ENCODE data around the gene FBN1. TPM values are rescaled to one million over a fixed set of nuclear protein-coding genes. Genes with fewer than 3 reads are reported as not detected.

Gene FBN1
- polyA plus RNA-seq, 2 of the 4 experiments (the other 2 are of a cell fraction): 6.3 to 9.4 TPM

GRCh38 chr15:48642795-48643194 lies 2.7 kb downstream of the FBN1 start:
- no peaks in the 10 kb centered on the region for H3K9me3 ChIP-seq
- TF ChIP-seq PBX3 (IDR thresholded peaks at IDR 0.05): no peak
- TF ChIP-seq CTCF (IDR thresholded peaks at IDR 0.05): no peak
- TF ChIP-seq NPAS2 (CRISPR knock-in tag; IDR thresholded peaks at IDR 0.05; ENCODE audit: borderline replicate concordance): no peak
- no peak for TF ChIP-seq HOXA7 (CRISPR knock-in tag; IDR thresholded peaks at IDR 0.05)
- no peak for TF ChIP-seq TFCP2L1 (CRISPR knock-in tag; IDR thresholded peaks at IDR 0.05)
- no peak for TF ChIP-seq SREBF2 (IDR thresholded peaks at IDR 0.05)
- no peak for TF ChIP-seq ZC3H11A (IDR thresholded peaks at IDR 0.05)
- TF ChIP-seq MYC (IDR thresholded peaks at IDR 0.05; ENCODE audit: borderline replicate concordance, low read length): no peak
- no peak for TF ChIP-seq CEBPB (IDR thresholded peaks at IDR 0.05)
- FAIRE-seq (no peak), DNase-seq (ENCODE audit: low read depth in 1 of 2, low spot score in 1 of 2) (no peak), ATAC-seq (no peak)
- no peak overlapping the region for H3K4me2 ChIP-seq
- no peak overlapping the region for H3K27ac ChIP-seq
- WGBS (ENCODE audit: missing lambda C conversion rate): 54% methylated on average over 1 of the region's 1 CpG
- POLR2A ChIA-PET: no interaction called here
- CTCF ChIA-PET: interaction anchor here (0.7 kb wide), 1 partner anchor 192 kb away, joined by 3 read pairs; no protein-coding TSS in a partner anchor
- no peak overlapping the region for H3K4me3 ChIP-seq
- H3K4me1 ChIP-seq: peaks cover 5% of the 10 kb centered on the region; the same call in 1 of the 3 replicates

DNA sequence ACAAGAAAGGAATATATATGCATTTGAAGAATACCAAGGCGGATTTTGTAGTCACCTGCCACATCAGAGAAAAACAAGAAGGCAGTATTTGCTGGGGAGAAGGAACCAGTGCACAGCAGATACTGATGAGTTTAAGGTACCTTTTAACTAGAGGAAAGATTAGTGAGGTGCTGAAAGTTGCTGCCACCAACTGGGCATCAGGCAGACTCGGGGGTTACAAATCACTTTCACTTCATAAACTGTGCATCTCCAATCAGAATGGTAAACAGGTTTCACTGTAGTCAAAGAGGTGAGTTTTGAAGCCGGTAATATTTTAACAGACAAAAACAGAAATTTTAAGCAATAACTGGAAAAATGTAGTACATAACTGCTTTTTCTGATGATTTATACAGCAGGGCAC lies 4.1 kb downstream of the FBN1 start:
- CTCF ChIA-PET: no interaction called here
- no peak overlapping the region for H3K4me3 ChIP-seq

GRCh38 chr15:48638963-48639362 lies 6.5 kb downstream of the FBN1 start:
- H3K27ac ChIP-seq: no peak overlapping the region
- peaks cover 1% of the 10 kb centered on the region; the same call in 1 of the 3 replicates for H3K4me1 ChIP-seq
- 80% methylated on average over 2 of the region's 2 CpGs for WGBS (ENCODE audit: missing lambda C conversion rate)
- H3K4me3 ChIP-seq: no peak overlapping the region
- ATAC-seq (no peak), FAIRE-seq (no peak), DNase-seq (ENCODE audit: low read depth in 1 of 2, low spot score in 1 of 2) (no peak)
- no peaks in the 10 kb centered on the region for H3K9me3 ChIP-seq
- no peak for TF ChIP-seq NPAS2 (CRISPR knock-in tag; IDR thresholded peaks at IDR 0.05; ENCODE audit: borderline replicate concordance)
- TF ChIP-seq E2F6 (IDR thresholded peaks at IDR 0.05; ENCODE audit: borderline replicate concordance, low read depth): no peak
- no peak for TF ChIP-seq KDM5A (IDR thresholded peaks at IDR 0.05)
- no peak for TF ChIP-seq HDAC2 (IDR thresholded peaks at IDR 0.05)
- no peak for TF ChIP-seq HOXA7 (CRISPR knock-in tag; IDR thresholded peaks at IDR 0.05)
- no peak for TF ChIP-seq EP300 (IDR thresholded peaks at IDR 0.05)
- TF ChIP-seq EHF (CRISPR knock-in tag; IDR thresholded peaks at IDR 0.05): no peak
- TF ChIP-seq, protein P1, sequence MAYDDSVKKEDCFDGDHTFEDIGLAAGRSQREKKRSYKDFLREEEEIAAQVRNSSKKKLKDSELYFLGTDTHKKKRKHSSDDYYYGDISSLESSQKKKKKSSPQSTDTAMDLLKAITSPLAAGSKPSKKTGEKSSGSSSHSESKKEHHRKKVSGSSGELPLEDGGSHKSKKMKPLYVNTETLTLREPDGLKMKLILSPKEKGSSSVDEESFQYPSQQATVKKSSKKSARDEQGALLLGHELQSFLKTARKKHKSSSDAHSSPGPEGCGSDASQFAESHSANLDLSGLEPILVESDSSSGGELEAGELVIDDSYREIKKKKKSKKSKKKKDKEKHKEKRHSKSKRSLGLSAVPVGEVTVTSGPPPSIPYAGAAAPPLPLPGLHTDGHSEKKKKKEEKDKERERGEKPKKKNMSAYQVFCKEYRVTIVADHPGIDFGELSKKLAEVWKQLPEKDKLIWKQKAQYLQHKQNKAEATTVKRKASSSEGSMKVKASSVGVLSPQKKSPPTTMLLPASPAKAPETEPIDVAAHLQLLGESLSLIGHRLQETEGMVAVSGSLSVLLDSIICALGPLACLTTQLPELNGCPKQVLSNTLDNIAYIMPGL (CRISPR knock-in tag; IDR thresholded peaks at IDR 0.05; ENCODE audit: borderline replicate concordance): no peak
- no peak for TF ChIP-seq ZSCAN20 (CRISPR knock-in tag; IDR thresholded peaks at IDR 0.05)
- TF ChIP-seq, protein P2, sequence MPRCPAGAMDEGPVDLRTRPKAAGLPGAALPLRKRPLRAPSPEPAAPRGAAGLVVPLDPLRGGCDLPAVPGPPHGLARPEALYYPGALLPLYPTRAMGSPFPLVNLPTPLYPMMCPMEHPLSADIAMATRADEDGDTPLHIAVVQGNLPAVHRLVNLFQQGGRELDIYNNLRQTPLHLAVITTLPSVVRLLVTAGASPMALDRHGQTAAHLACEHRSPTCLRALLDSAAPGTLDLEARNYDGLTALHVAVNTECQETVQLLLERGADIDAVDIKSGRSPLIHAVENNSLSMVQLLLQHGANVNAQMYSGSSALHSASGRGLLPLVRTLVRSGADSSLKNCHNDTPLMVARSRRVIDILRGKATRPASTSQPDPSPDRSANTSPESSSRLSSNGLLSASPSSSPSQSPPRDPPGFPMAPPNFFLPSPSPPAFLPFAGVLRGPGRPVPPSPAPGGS (IDR thresholded peaks at IDR 0.05): no peak
- no peak for TF ChIP-seq RFX5 (IDR thresholded peaks at IDR 0.05)
- TF ChIP-seq CHD4 (IDR thresholded peaks at IDR 0.05; ENCODE audit: borderline replicate concordance): no peak
- TF ChIP-seq ATOH8 (CRISPR knock-in tag; IDR thresholded peaks at IDR 0.05; ENCODE audit: low read depth): no peak
- ChIA-PET CTCF (no interaction called here), POLR2A (interaction anchor here (0.5 kb wide), 1 partner anchor 308 kb away, joined by 3 read pairs; the partner anchor contains the start of gene DUT)
- no peak overlapping the region for H3K4me2 ChIP-seq

More for the DNA sequence above, 4.1 kb downstream of the FBN1 start:
- no peak for FAIRE-seq
- H3K27ac ChIP-seq: no peak overlapping the region
- H3K4me1 ChIP-seq: peaks cover 5% of the 10 kb centered on the region; the same call in 1 of the 3 replicates
- peak in 1 of 2 experiments; percentile 9 for DNase-seq (ENCODE audit: low read depth in 1 of 2, low spot score in 1 of 2)
- ATAC-seq: no peak
- 88% methylated on average over 2 of the region's 3 CpGs for WGBS (ENCODE audit: missing lambda C conversion rate)
- no peak overlapping the region for H3K4me2 ChIP-seq
- TF ChIP-seq SMC3 (IDR thresholded peaks at IDR 0.05): 0 out of 3 replicates have a peak, but pooled peaks have one; percentile 13
- TF ChIP-seq KDM5A (IDR thresholded peaks at IDR 0.05): no peak
- TF ChIP-seq RAD21 (conservative IDR thresholded peaks at IDR 0.05 in 1 of 2, IDR thresholded peaks at IDR 0.05 in 1 of 2): peak; percentile 18 to 26; a peak in 1 of 5 replicates
- no peaks in the 10 kb centered on the region for H3K9me3 ChIP-seq
- POLR2A ChIA-PET: no interaction called here
